ENCODE results near the gene CSMD2. TPM values are rescaled to one million over a fixed set of nuclear protein-coding genes. Genes with fewer than 3 reads are reported as not detected.

CSMD2 gene
- total and polyA plus RNA-seq, 2 experiments from 2014 or later = 5.3 to 16.6 TPM

DNA sequence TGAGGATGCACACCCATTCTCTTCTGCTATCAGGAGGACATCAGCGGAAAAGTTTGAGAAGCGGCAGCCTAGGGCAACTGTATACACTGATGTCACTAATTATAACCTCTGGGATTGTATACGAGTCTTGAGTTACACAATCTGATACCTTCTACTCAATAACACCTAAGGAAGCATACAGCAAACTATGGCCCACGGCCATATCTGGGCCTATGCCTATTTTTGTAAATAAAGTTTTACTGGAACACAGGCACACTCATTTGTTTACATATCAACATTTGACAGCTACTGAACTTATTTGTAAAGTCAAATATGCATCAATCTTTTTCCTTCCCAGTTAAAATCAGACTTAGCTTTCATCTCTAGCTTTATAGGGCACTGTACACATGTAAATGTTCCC, 505.4 kb downstream of the CSMD2 start:
- no peaks in the 10 kb centered on the region for H3F3A ChIP-seq (replicated peaks; ENCODE audit: low read depth)
- no peak for DNase-seq (ENCODE audit: low spot score)
- H3K79me2 ChIP-seq (replicated peaks; ENCODE audit: insufficient read depth) = no peaks in the 10 kb centered on the region
- H2AFZ ChIP-seq = no peak overlapping the region
- no peak for ATAC-seq
- H3K4me2 ChIP-seq = no peak overlapping the region
- H3K4me3 Mint-ChIP-seq = no peak overlapping the region
- H3K27ac ChIP-seq (ENCODE audit: low read depth) = no peak overlapping the region
- no peak overlapping the region for H3K27ac Mint-ChIP-seq
- H3K36me3 ChIP-seq (ENCODE audit: insufficient read depth) = no peaks in the 10 kb centered on the region; the same call in 1 of the 2 replicates
- H3K9me2 ChIP-seq (ENCODE audit: insufficient read depth) = no peaks in the 10 kb centered on the region
- no peaks in the 10 kb centered on the region for H3K27me3 ChIP-seq (ENCODE audit: insufficient read depth)
- H3K36me3 Mint-ChIP-seq (ENCODE audit: low read depth) = peaks cover 26% of the 10 kb centered on the region
- no peaks in the 10 kb centered on the region for H3K4me1 Mint-ChIP-seq
- no peaks in the 10 kb centered on the region; the same call in 2 of the 3 replicates for H3K9me3 Mint-ChIP-seq
- no peaks in the 10 kb centered on the region for H4K20me1 ChIP-seq (replicated peaks; ENCODE audit: insufficient read depth)
- H3K4me3 ChIP-seq = no peak overlapping the region
- H3K27me3 Mint-ChIP-seq (ENCODE audit: insufficient read depth, low read depth, poor library complexity) = no peaks in the 10 kb centered on the region
- H3K4me1 ChIP-seq (ENCODE audit: insufficient read depth) = no peaks in the 10 kb centered on the region
- TF ChIP-seq STAT1 (IDR thresholded peaks at IDR 0.05; ENCODE audit: unreplicated experiment) (no peak), ZNF114 (CRISPR knock-in tag; IDR thresholded peaks at IDR 0.05) (no peak), REST (IDR thresholded peaks at IDR 0.05; ENCODE audit: unreplicated experiment) (no peak), JUNB (IDR thresholded peaks at IDR 0.05; ENCODE audit: unreplicated experiment) (no peak), ZNF331 (CRISPR knock-in tag; IDR thresholded peaks at IDR 0.05; ENCODE audit: low read depth) (no peak), EZH2phosphoT487 (IDR thresholded peaks at IDR 0.05; ENCODE audit: unreplicated experiment) (no peak), EZH2 (IDR thresholded peaks at IDR 0.05; ENCODE audit: low read depth, unreplicated experiment) (no peak), POLR2AphosphoS5 (IDR thresholded peaks at IDR 0.05; ENCODE audit: low read depth) (no peak), CREB1 (CRISPR knock-in tag; IDR thresholded peaks at IDR 0.05; ENCODE audit: low read depth) (no peak), NANOG (IDR thresholded peaks at IDR 0.05; ENCODE audit: borderline replicate concordance) (no peak)
- TF ChIP-seq, protein P1, sequence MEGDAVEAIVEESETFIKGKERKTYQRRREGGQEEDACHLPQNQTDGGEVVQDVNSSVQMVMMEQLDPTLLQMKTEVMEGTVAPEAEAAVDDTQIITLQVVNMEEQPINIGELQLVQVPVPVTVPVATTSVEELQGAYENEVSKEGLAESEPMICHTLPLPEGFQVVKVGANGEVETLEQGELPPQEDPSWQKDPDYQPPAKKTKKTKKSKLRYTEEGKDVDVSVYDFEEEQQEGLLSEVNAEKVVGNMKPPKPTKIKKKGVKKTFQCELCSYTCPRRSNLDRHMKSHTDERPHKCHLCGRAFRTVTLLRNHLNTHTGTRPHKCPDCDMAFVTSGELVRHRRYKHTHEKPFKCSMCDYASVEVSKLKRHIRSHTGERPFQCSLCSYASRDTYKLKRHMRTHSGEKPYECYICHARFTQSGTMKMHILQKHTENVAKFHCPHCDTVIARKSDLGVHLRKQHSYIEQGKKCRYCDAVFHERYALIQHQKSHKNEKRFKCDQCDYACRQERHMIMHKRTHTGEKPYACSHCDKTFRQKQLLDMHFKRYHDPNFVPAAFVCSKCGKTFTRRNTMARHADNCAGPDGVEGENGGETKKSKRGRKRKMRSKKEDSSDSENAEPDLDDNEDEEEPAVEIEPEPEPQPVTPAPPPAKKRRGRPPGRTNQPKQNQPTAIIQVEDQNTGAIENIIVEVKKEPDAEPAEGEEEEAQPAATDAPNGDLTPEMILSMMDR (conservative IDR thresholded peaks at IDR 0.05; ENCODE audit: low read depth in 2 of 2) = no peak
- TF ChIP-seq, protein P2, sequence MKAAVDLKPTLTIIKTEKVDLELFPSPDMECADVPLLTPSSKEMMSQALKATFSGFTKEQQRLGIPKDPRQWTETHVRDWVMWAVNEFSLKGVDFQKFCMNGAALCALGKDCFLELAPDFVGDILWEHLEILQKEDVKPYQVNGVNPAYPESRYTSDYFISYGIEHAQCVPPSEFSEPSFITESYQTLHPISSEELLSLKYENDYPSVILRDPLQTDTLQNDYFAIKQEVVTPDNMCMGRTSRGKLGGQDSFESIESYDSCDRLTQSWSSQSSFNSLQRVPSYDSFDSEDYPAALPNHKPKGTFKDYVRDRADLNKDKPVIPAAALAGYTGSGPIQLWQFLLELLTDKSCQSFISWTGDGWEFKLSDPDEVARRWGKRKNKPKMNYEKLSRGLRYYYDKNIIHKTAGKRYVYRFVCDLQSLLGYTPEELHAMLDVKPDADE (IDR thresholded peaks at IDR 0.05) = no peak
- TF ChIP-seq, protein P3, sequence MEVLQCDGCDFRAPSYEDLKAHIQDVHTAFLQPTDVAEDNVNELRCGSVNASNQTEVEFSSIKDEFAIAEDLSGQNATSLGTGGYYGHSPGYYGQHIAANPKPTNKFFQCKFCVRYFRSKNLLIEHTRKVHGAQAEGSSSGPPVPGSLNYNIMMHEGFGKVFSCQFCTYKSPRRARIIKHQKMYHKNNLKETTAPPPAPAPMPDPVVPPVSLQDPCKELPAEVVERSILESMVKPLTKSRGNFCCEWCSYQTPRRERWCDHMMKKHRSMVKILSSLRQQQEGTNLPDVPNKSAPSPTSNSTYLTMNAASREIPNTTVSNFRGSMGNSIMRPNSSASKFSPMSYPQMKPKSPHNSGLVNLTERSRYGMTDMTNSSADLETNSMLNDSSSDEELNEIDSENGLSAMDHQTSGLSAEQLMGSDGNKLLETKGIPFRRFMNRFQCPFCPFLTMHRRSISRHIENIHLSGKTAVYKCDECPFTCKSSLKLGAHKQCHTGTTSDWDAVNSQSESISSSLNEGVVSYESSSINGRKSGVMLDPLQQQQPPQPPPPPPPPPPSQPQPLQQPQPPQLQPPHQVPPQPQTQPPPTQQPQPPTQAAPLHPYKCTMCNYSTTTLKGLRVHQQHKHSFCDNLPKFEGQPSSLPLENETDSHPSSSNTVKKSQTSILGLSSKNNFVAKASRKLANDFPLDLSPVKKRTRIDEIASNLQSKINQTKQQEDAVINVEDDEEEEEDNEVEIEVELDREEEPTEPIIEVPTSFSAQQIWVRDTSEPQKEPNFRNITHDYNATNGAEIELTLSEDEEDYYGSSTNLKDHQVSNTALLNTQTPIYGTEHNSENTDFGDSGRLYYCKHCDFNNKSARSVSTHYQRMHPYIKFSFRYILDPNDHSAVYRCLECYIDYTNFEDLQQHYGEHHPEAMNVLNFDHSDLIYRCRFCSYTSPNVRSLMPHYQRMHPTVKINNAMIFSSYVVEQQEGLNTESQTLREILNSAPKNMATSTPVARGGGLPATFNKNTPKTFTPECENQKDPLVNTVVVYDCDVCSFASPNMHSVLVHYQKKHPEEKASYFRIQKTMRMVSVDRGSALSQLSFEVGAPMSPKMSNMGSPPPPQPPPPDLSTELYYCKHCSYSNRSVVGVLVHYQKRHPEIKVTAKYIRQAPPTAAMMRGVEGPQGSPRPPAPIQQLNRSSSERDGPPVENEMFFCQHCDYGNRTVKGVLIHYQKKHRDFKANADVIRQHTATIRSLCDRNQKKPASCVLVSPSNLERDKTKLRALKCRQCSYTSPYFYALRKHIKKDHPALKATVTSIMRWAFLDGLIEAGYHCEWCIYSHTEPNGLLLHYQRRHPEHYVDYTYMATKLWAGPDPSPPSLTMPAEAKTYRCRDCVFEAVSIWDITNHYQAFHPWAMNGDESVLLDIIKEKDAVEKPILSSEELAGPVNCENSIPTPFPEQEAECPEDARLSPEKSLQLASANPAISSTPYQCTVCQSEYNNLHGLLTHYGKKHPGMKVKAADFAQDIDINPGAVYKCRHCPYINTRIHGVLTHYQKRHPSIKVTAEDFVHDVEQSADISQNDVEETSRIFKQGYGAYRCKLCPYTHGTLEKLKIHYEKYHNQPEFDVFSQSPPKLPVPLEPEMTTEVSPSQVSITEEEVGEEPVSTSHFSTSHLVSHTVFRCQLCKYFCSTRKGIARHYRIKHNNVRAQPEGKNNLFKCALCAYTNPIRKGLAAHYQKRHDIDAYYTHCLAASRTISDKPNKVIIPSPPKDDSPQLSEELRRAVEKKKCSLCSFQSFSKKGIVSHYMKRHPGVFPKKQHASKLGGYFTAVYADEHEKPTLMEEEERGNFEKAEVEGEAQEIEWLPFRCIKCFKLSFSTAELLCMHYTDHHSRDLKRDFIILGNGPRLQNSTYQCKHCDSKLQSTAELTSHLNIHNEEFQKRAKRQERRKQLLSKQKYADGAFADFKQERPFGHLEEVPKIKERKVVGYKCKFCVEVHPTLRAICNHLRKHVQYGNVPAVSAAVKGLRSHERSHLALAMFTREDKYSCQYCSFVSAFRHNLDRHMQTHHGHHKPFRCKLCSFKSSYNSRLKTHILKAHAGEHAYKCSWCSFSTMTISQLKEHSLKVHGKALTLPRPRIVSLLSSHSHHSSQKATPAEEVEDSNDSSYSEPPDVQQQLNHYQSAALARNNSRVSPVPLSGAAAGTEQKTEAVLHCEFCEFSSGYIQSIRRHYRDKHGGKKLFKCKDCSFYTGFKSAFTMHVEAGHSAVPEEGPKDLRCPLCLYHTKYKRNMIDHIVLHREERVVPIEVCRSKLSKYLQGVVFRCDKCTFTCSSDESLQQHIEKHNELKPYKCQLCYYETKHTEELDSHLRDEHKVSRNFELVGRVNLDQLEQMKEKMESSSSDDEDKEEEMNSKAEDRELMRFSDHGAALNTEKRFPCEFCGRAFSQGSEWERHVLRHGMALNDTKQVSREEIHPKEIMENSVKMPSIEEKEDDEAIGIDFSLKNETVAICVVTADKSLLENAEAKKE (CRISPR knock-in tag; IDR thresholded peaks at IDR 0.05) = no peak
